SK-N-SH (cell line): ENCODE measurements around the gene SLC33A1. TPM values are rescaled to one million over a fixed set of nuclear protein-coding genes. Genes with fewer than 3 reads are reported as not detected.
A peak's percentile ranks its signal among the peaks of the same experiment; 100 is the strongest.

Experiments used
- CTCF ChIA-PET: fragments of 300-600, 350-600 bp; formaldehyde crosslinking; extraction: SDS; loops from one replicate; lab custom pipeline; 2021; lab: Yijun Ruan, JAX
- POLR2A ChIA-PET: fragments of 350-600 bp; sonication (Branson Sonifier 250); formaldehyde crosslinking; extraction: SDS; loops from one replicate; lab custom pipeline; 2020; ENCODE audit warnings: antibody characterized with exemption, inconsistent platforms; lab: Yijun Ruan, JAX
- DNase-seq: peaks from one replicate; pipeline ENCODE4 v3.0.0; 2012
- H2AFZ ChIP-seq: fragments of 200-600 bp; sonication (generic); 2 replicates; pipeline ENCODE4 v1.8.1; 2016; ENCODE audit warnings: antibody characterized with exemption, mild to moderate bottlenecking, low read depth
- H3F3A ChIP-seq: fragments of 200-600 bp; sonication (generic); replicated peaks from 2 replicates; pipeline ENCODE3; 2016; ENCODE audit warnings: antibody characterized with exemption, mild to moderate bottlenecking; ENCODE audit not compliant: insufficient read depth
- H3K27ac ChIP-seq, 2 experiments: fragments of 200-500 bp in 1 of 2; fragments of 200-600 bp in 1 of 2; sonication (Bioruptor generic) in 1 of 2; sonication (generic), shearing (Covaris generic) in 1 of 2; 2 replicates each; pipeline versions ENCODE4 v1.5.1 to v1.6.1; 2014 to 2016; ENCODE audit warnings: low read depth in 2 of 2, inconsistent platforms in 1 of 2, low read length in 1 of 2, mild to moderate bottlenecking in 1 of 2, mixed read lengths in 1 of 2
- H3K27me3 ChIP-seq: fragments of 200-600 bp; sonication (generic), shearing (Covaris generic); 2 replicates; pipeline ENCODE4 v1.6.1; 2016; ENCODE audit warnings: mixed run types; ENCODE audit not compliant: insufficient read depth
- H3K36me3 ChIP-seq, 2 experiments: fragments of 200-500 bp in 1 of 2; fragments of 200-600 bp in 1 of 2; sonication (Bioruptor generic) in 1 of 2; sonication (generic) in 1 of 2; replicated peaks in 1 of 2; 2 replicates each; pipeline versions ENCODE3 to v1.5.1; 2014 to 2016; ENCODE audit warnings: low read length in 1 of 2, mild to moderate bottlenecking in 1 of 2; ENCODE audit not compliant: insufficient read depth in 2 of 2, control insufficient read depth in 1 of 2
- H3K4me1 ChIP-seq, 2 experiments: fragments of 200-500 bp in 1 of 2; fragments of 200-600 bp in 1 of 2; sonication (Bioruptor generic) in 1 of 2; sonication (generic), shearing (Covaris generic) in 1 of 2; 2 replicates each; pipeline versions ENCODE4 v1.5.1 to v1.6.1; 2014 to 2016; ENCODE audit warnings: low read depth in 1 of 2, low read length in 1 of 2, mixed run types in 1 of 2; ENCODE audit not compliant: insufficient read depth in 2 of 2, control insufficient read depth in 1 of 2
- H3K4me2 ChIP-seq: fragments of 200-600 bp; sonication (generic), shearing (Covaris generic); 2 replicates; pipeline ENCODE4 v1.6.1; 2017; ENCODE audit warnings: mixed run types
- H3K4me3 ChIP-seq, 2 experiments: fragments of 200-500 bp in 1 of 2; fragments of 200-600 bp in 1 of 2; sonication (Bioruptor generic) in 1 of 2; sonication (generic), shearing (Covaris generic) in 1 of 2; 2 replicates each; pipeline versions ENCODE4 v1.5.1 to v1.8.1; 2014 to 2016; ENCODE audit warnings: low read depth in 2 of 2, inconsistent platforms in 1 of 2, low read length in 1 of 2, mild to moderate bottlenecking in 1 of 2, mixed read lengths in 1 of 2, moderate library complexity in 1 of 2
- H3K79me2 ChIP-seq: fragments of 200-600 bp; sonication (generic); 2 replicates; pipeline ENCODE4 v1.8.1; 2017; ENCODE audit warnings: mild to moderate bottlenecking; ENCODE audit not compliant: insufficient read depth
- H3K9ac ChIP-seq: fragments of 200-600 bp; sonication (generic); 2 replicates; pipeline ENCODE4 v1.6.1; 2017; ENCODE audit warnings: mixed run types
- H3K9me2 ChIP-seq: fragments of 200-600 bp; sonication (generic); 2 replicates; pipeline ENCODE4 v1.6.1; 2017; ENCODE audit warnings: mixed run types
- H3K9me3 ChIP-seq: fragments of 200-600 bp; sonication (generic); 2 replicates; pipeline ENCODE4 v1.6.1; 2017; ENCODE audit warnings: mixed run types, mild to moderate bottlenecking, moderate library complexity
- H4K20me1 ChIP-seq: fragments of 200-600 bp; sonication (generic); 2 replicates; pipeline ENCODE4 v1.6.1; 2017; ENCODE audit warnings: mild to moderate bottlenecking, mixed run types; ENCODE audit not compliant: insufficient read depth
- CHD2 ChIP-seq: fragments of 150-350 bp; IDR thresholded peaks from 2 replicates; pipeline ENCODE4 v1.6.1; 2018; ENCODE audit warnings: low read length; ENCODE audit not compliant: partially characterized antibody
- ELF1 ChIP-seq: IDR thresholded peaks from 2 replicates; pipeline ENCODE4 v1.4.0; 2012
- EP300 ChIP-seq, 2 experiments: IDR thresholded peaks; 2 replicates each; pipeline versions ENCODE4 v1.4.0 to v1.6.1; 2012; ENCODE audit warnings: borderline replicate concordance in 1 of 2, low read depth in 1 of 2, low read length in 1 of 2
- EZH2phosphoT487 ChIP-seq: fragments of 200-600 bp; sonication (generic); IDR thresholded peaks from 2 replicates; pipeline ENCODE4 v1.6.1; 2017; ENCODE audit warnings: low read depth, mixed run types, mild to moderate bottlenecking, antibody characterized with exemption, moderate library complexity, borderline replicate concordance
- FOXM1 ChIP-seq: IDR thresholded peaks from 2 replicates; pipeline ENCODE4 v1.4.0; 2012; ENCODE audit warnings: low read depth, mild to moderate bottlenecking
- GABPA ChIP-seq: IDR thresholded peaks from 2 replicates; pipeline ENCODE4 v1.4.0; 2012; ENCODE audit warnings: low read depth, mild to moderate bottlenecking
- GATA2 ChIP-seq: sonication (generic); formaldehyde crosslinking; IDR thresholded peaks from 2 replicates; pipeline ENCODE4 v1.5.0; 2020; ENCODE audit warnings: mild to moderate bottlenecking, missing genetic modification reagents
- JUND ChIP-seq: IDR thresholded peaks from 2 replicates; pipeline ENCODE4 v1.4.0; 2012
- NRF1 ChIP-seq: IDR thresholded peaks from 2 replicates; pipeline ENCODE4 v1.6.1; 2012; ENCODE audit warnings: low read depth, mild to moderate bottlenecking, low read length
- RAD21 ChIP-seq: IDR thresholded peaks from 2 replicates; pipeline ENCODE4 v1.6.1; 2012; ENCODE audit warnings: mild to moderate bottlenecking, low read length
- SMC3 ChIP-seq: IDR thresholded peaks from 2 replicates; pipeline ENCODE4 v1.6.1; 2012; ENCODE audit warnings: low read depth, low read length, improper control_type of control experiment
- TAF1 ChIP-seq: IDR thresholded peaks from 2 replicates; pipeline ENCODE4 v1.6.1; 2012; ENCODE audit warnings: low read depth, mild to moderate bottlenecking, low read length, moderate library complexity, borderline replicate concordance
- TEAD4 ChIP-seq: IDR thresholded peaks from 2 replicates; pipeline ENCODE4 v1.4.0; 2012; ENCODE audit warnings: mild to moderate bottlenecking, borderline replicate concordance; ENCODE audit not compliant: insufficient read depth
- ZBTB33 ChIP-seq: IDR thresholded peaks from 2 replicates; pipeline ENCODE4 v1.4.0; 2012; ENCODE audit warnings: low read depth, borderline replicate concordance
- WGBS: methylation state at CpG from one replicate; pipeline ENCODE4 v1.1.6; 2017; ENCODE audit warnings: low lambda C conversion rate; 5-methylcytosine and 5-hydroxymethylcytosine counted together
- polyA plus RNA-seq, 3 experiments: library from polyadenylated mRNA; depleted of rRNA; stranded (reverse); fragments of >200 nt; gene quantifications; 2 replicates each; pipeline ENCODE4 v1.2.3, GENCODE V29; 2012
- TF ChIP-seq, protein P1 (sequence below): IDR thresholded peaks from 2 replicates; pipeline ENCODE4 v1.6.1; 2012; ENCODE audit warnings: mild to moderate bottlenecking, low read depth, low read length, moderate library complexity
- TF ChIP-seq, protein P2 (sequence below): fragments of 150-350 bp; IDR thresholded peaks from 2 replicates; pipeline ENCODE4 v1.6.1; 2017; ENCODE audit warnings: antibody characterized with exemption, low read length, low read depth, borderline replicate concordance
- TF ChIP-seq, protein P3 (sequence below): fragments of 200-600 bp; sonication (generic); IDR thresholded peaks from 2 replicates; pipeline ENCODE4 v1.6.1; 2017; ENCODE audit warnings: antibody characterized with exemption, mild to moderate bottlenecking, moderate library complexity
- TF ChIP-seq, protein P4 (sequence below): fragments of 150-350 bp; IDR thresholded peaks from 2 replicates; pipeline ENCODE4 v1.6.1; 2016; ENCODE audit warnings: mild to moderate bottlenecking, low read depth, low read length

Gene SLC33A1
- polyA plus RNA-seq, 1 of the 3 experiments (the other 2 are of a cell fraction): 10.3 TPM

- TF ChIP-seq, protein P1, sequence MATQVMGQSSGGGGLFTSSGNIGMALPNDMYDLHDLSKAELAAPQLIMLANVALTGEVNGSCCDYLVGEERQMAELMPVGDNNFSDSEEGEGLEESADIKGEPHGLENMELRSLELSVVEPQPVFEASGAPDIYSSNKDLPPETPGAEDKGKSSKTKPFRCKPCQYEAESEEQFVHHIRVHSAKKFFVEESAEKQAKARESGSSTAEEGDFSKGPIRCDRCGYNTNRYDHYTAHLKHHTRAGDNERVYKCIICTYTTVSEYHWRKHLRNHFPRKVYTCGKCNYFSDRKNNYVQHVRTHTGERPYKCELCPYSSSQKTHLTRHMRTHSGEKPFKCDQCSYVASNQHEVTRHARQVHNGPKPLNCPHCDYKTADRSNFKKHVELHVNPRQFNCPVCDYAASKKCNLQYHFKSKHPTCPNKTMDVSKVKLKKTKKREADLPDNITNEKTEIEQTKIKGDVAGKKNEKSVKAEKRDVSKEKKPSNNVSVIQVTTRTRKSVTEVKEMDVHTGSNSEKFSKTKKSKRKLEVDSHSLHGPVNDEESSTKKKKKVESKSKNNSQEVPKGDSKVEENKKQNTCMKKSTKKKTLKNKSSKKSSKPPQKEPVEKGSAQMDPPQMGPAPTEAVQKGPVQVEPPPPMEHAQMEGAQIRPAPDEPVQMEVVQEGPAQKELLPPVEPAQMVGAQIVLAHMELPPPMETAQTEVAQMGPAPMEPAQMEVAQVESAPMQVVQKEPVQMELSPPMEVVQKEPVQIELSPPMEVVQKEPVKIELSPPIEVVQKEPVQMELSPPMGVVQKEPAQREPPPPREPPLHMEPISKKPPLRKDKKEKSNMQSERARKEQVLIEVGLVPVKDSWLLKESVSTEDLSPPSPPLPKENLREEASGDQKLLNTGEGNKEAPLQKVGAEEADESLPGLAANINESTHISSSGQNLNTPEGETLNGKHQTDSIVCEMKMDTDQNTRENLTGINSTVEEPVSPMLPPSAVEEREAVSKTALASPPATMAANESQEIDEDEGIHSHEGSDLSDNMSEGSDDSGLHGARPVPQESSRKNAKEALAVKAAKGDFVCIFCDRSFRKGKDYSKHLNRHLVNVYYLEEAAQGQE: no peak
These were observed 15.5 kb upstream of the SLC33A1 start (continued) for GRCh38 chr3:155869691-155870090.

DNA sequence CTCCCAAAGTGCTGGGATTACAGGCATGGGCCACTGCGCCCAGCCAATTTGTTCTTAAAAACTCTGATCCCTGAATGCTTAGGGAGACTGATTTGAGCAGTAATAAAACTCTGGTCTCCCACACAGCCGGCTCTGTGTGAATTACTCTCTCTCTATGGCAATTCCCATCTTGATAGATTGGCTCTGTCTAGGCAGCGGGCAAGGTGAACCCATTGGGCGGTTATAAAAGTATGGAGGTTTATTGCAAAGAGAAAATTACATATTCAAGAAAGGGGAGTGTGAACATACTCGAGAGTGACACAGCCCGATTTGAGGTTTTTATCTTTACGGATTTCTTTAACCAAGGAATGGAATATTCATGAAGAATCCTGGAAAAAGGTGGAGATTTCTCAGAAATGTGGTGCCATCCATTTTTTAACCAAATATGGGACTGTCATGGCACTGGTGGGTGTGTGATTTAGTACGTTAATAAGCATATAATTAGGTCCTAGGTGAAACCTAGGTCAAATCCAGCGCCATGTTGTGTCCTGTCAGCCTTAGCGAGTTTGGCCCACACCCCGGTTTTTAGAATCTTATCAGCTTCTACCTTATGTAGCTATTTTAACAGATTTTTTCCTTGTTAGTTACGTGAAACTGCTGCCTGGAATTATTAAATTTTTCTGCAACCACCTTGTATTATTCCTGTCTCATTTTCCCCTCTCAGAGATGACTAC lies 9.0 kb upstream of the SLC33A1 start:
- Histone ChIP-seq H3K4me1 (no peaks in the 10 kb centered on the region), H4K20me1 (no peaks in the 10 kb centered on the region), H3K4me3 (no peak overlapping the region), H3F3A (peaks cover 6% of the 10 kb centered on the region), H3K9me2 (no peaks in the 10 kb centered on the region), H3K27ac (no peak overlapping the region), H3K27me3 (no peaks in the 10 kb centered on the region), H3K4me2 (peak overlapping the region; percentile 21; the same call in 1 of the 2 replicates), H3K9me3 (no peaks in the 10 kb centered on the region), H3K36me3 (no peaks in the 10 kb centered on the region), H3K79me2 (no peaks in the 10 kb centered on the region), H2AFZ (peak overlapping the region; percentile 52; the same call in 1 of the 2 replicates), H3K9ac (no peak overlapping the region)
- 76% methylated on average over 12 of the region's 12 CpGs for WGBS
- no peak for DNase-seq
- ChIA-PET POLR2A (no interaction called here), CTCF (interaction anchor here (1.7 kb wide), 1 partner anchor 57 kb away, joined by 5 read pairs; the partner anchor contains the start of gene C3orf33)
- no peak for TF ChIP-seq ELF1
- TF ChIP-seq, protein P2, sequence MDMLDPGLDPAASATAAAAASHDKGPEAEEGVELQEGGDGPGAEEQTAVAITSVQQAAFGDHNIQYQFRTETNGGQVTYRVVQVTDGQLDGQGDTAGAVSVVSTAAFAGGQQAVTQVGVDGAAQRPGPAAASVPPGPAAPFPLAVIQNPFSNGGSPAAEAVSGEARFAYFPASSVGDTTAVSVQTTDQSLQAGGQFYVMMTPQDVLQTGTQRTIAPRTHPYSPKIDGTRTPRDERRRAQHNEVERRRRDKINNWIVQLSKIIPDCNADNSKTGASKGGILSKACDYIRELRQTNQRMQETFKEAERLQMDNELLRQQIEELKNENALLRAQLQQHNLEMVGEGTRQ: no peak
- TF ChIP-seq TEAD4: no peak
- no peak for TF ChIP-seq ZBTB33
- no peak for TF ChIP-seq RAD21
- no peak for TF ChIP-seq SMC3
- TF ChIP-seq FOXM1: no peak
- TF ChIP-seq, protein P3, sequence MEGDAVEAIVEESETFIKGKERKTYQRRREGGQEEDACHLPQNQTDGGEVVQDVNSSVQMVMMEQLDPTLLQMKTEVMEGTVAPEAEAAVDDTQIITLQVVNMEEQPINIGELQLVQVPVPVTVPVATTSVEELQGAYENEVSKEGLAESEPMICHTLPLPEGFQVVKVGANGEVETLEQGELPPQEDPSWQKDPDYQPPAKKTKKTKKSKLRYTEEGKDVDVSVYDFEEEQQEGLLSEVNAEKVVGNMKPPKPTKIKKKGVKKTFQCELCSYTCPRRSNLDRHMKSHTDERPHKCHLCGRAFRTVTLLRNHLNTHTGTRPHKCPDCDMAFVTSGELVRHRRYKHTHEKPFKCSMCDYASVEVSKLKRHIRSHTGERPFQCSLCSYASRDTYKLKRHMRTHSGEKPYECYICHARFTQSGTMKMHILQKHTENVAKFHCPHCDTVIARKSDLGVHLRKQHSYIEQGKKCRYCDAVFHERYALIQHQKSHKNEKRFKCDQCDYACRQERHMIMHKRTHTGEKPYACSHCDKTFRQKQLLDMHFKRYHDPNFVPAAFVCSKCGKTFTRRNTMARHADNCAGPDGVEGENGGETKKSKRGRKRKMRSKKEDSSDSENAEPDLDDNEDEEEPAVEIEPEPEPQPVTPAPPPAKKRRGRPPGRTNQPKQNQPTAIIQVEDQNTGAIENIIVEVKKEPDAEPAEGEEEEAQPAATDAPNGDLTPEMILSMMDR: no peak
- no peak for TF ChIP-seq GATA2 (CRISPR knock-in tag)
- TF ChIP-seq CHD2: no peak
- TF ChIP-seq EP300 (IDR thresholded peaks at IDR 0.05; ENCODE audit: borderline replicate concordance in 1 of 2, low read depth in 1 of 2, low read length in 1 of 2): no peak
- no peak for TF ChIP-seq EZH2phosphoT487
- TF ChIP-seq GABPA: no peak
- TF ChIP-seq, protein P4, sequence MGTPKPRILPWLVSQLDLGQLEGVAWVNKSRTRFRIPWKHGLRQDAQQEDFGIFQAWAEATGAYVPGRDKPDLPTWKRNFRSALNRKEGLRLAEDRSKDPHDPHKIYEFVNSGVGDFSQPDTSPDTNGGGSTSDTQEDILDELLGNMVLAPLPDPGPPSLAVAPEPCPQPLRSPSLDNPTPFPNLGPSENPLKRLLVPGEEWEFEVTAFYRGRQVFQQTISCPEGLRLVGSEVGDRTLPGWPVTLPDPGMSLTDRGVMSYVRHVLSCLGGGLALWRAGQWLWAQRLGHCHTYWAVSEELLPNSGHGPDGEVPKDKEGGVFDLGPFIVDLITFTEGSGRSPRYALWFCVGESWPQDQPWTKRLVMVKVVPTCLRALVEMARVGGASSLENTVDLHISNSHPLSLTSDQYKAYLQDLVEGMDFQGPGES: no peak
- no peak for TF ChIP-seq NRF1
- no peak for TF ChIP-seq TAF1
- no peak for TF ChIP-seq JUND
